ENCODE measurements around the gene TUBA4B.
"Not testable (repeated sequence)": the region's sequence is repeated elsewhere in the genome, so short reads cannot be mapped to it uniquely, and the experiment has no call there.

Gene TUBA4B

DNA sequence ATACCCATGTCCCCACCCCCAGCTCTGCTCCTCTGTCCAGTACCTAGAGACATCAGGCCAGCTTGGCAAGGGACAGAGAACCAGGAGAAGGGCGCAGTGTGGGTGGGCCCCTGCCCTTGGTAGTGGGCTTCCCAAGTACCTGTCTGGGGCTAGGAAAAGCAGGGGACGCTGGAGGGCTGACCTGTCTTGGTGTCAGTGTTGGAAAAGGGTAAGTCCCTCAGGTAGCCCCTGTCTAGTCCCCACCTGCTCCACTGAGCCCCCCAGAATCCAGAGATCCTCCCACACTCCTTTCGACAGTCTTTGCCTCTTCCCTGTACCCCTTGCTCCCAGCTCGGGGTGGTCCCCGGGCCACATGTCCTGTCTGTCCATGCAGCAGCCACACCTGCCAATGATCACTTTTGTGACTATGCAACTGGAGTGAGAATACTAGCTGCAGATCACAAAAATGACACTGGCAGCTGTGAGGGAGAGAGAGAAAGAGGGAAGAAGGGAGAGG is 40.7 kb downstream of the TUBA4B start:
- no peak for DNase-seq

- no peak for DNase-seq
Measured at GRCh38 chr2:219294356-219295351, 41.6 kb downstream of the TUBA4B start.

DNA sequence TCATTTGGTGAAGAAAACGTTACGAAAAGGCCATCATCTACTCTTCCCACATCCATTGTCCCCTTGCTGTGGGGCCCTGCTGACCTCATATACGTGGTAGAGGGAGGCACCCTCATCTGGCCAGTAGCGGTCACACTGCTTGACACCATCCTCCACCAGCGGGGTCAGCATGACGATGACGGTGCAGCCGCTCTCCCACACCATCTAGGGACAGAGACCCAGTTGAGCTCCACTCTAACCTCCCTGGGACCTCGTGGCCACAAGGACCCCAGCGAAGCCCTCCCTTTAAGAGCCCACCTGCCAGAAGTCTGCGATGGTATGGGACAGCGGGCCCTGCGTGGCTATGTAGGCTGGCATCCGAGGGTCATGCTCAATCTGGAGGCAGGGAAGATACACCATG is 43.1 kb downstream of the TUBA4B start:
- DNase-seq = no peak

- no peak for DNase-seq
Measured at GRCh38 chr2:219296631-219297391, 43.8 kb downstream of the TUBA4B start.

GRCh38 chr2:219297766-219298456 is 44.9 kb downstream of the TUBA4B start:
- no peak for DNase-seq

- no peak for DNase-seq
Measured at GRCh38 chr2:219298759-219299371, 45.8 kb downstream of the TUBA4B start.

DNA sequence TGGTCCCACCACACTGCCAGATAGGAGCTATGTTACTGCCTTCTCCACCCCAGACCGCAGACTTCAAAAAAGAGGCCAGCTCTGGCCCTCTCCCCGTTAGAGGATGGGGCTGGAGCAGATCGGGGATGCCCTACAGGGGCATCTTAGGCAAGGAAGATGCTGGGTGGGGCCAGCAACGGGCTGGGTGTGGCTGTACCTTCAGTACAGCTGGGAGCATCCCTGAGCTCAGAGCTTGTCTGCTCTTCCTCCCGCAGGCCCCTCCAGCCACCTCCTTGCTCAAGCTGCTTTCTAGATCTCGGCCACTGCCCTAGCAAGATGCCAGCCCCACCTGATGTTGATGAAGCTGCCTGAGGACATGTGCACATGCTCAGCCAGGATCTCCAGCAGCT is 46.3 kb downstream of the TUBA4B start:
- no peak for DNase-seq

DNA sequence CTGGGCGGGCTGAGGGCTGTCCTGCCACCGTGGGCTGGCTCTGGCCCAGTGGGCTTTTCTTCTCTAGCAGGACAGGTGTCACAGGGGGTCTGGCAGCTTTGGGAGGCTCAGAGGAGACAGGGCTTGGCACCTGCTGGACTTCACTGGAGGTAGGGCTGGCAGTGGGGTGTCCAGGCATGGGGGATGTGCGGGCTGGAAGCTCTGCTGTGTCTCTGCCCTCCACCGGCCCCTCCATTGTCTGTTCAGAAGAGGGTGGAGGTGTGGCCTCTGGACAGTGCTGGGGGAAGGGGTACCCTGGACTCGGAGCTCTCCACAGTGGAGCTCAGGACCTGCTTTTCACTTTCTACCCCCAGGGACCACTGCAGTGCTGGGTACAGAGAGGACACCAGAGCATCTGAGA is 47.0 kb downstream of the TUBA4B start:
- DNase-seq = no peak

GRCh38 chr2:219302412-219302968 is 49.4 kb downstream of the TUBA4B start:
- no peak for DNase-seq

DNA sequence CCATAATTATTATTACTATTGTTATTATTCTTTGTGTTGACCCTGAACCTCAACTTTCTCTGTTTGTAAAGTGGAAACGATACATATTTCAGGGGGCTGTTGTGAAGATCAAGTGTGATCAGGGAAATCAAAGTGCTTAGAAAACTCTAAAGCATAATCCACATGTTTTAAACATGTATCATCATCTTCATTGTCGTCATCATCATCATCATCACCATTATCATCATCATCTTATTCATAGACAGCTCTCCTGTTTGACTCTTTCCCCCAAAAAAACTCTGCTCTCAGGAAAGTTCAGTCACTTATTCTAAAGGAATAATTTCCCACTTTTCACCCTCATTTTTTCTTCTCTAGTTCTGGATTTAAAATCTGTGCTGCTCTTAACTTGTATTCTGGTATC is 51.2 kb downstream of the TUBA4B start:
- no peak for DNase-seq

GRCh38 chr2:219306047-219306446 is 53.0 kb downstream of the TUBA4B start:
- no peak for DNase-seq

DNA sequence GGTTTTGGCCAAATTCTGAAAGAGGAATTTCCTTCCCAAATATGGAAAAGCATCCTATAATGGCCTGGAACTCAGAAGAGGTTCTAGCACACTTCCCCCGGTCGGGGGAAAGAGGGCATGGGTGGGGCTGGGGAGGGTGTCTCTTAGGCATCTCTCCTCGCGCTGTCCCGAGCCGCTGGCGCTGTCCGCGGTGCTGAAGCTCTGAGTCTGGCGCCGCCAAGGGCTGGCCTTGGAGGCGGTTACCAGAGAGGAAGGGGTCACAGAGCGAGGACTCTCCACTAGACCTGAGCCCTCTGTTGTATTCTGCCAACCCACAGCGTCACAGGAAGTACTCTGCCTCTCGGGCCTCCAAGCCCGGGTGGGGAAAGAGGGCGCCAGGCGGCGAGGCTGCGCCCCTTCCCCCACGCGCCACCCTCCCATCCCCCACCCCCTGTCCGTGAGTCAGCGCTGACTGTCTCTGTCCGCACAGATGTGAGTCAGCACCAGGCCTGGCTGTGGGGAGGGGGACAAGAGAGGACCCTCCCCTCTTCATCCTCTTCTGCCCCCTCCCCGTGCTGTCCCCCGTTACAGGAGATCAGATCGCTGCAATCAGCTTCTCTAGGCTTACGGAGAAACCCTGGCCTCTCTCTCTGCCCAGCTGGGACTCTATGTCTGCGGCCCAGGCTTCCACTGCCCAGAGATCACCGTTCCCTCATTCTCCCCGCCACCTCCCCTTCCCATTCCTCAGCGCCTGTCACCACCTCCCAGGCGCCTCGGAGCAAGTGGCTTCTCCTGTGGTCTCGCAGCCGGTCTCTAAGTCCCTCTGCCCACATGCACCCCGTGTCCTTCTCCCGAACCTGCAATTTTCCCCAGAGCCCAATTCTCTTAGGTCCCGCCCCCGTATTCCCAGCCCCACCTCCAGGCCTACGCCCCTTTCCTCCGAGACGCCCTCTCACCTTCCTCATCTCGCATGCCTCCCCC is 55.4 kb downstream of the TUBA4B start:
- no peak for DNase-seq

- DNase-seq = no peak
Measured at GRCh38 chr2:219309278-219309677, 56.2 kb downstream of the TUBA4B start, which contains the start of gene PTPRN. TSS of gene PTPRN (minus strand) at chr2:219309401. CDS start at chr2:219309332, 69 bp downstream.

- DNase-seq = not testable (repeated sequence)
Measured at GRCh38 chr2:219312683-219313263, 59.7 kb downstream of the TUBA4B start.

DNA sequence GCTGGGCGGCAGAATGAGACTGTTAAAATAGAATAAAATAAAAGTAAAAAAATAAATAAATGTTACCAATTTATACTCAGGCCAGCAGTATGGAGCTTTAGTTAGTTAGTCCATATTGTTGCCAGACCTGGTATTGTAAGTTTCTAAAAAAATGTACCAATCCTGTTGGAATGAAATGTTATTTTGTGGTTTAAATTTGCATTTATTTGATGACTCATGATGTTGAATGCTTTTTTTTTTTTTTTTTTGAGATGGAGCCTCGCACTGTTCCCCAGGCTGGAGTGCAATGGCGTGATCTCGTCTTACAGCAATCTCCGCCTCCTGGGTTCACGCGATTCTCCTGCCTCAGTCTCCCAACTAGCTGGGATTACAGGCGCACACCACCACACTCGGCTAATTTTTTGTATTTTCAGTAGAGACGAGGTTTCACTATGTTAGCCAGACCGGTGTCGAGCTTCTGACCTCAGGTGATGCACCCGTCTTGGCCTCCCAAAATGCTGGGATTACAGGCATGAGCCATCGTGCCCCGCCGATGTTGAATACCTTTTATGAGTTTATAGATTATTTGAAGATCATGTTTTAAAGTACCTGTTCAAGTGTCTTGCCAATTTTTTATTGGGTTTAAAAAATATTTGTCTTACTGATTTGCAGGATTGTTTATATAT is 61.9 kb downstream of the TUBA4B start:
- no peak for DNase-seq

Measured in cortex of kidney (tissue), 1 donor.